Ureter (tissue), 1 donor: ENCODE data around the gene RAPGEF6. TPM values are rescaled to one million over a fixed set of nuclear protein-coding genes. Genes with fewer than 3 reads are reported as not detected.
"Not testable (repeated sequence)": the region's sequence is repeated elsewhere in the genome, so short reads cannot be mapped to it uniquely, and the experiment has no call there.

Experiments used
- DNase-seq: peaks from one replicate; pipeline ENCODE4 v3.0.0-alpha.2; 2020; ENCODE audit warnings: low spot score
- total RNA-seq: library from RNA; stranded (reverse); gene quantifications from one replicate; pipeline ENCODE4 v1.2.4, GENCODE V29; 2023
- donor health status: DM: yes; HTN: yes; CAD: no.

The RAPGEF6 gene
- total RNA-seq, 1 donor from 2014 or later: 30.7 TPM

DNA sequence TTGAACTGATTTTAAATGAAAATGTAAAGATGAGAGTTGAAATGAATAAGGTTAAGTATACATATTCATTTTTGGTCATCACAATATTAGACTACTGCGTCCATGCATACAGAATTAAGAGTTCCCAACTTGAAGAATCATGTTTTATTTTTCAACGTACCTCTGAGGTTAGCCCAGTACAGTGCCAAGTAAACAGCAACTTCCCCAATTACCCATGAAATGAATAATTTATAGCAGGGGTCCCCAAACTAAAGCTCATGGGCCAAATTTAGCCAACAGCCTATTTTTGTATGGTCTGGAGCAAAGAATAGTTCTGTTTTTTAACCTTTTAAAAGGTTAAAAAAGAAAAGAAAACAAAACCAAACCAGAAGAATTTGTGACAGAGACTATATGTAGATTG is 203.2 kb downstream of the RAPGEF6 start:
- no peak for DNase-seq

DNA sequence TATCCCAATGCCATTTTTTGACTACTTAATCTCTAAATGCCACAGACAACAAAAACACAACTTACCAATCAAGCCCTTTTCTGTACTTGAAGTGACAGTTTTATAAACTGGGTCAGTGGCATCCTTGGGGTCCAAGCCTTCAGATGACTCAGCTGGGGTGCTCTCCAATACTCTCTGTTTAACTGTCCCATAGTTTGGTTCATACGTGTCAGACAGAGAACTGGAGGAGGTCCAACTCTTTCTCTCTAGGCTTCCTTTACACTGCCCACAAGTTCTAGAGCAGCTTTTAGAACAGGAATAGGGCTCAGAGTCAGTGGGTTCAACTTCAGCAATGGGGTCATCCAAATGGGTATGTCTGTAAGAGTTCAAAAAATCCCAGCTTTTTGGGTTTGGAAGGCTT is 204.2 kb downstream of the RAPGEF6 start:
- DNase-seq: no peak

DNA sequence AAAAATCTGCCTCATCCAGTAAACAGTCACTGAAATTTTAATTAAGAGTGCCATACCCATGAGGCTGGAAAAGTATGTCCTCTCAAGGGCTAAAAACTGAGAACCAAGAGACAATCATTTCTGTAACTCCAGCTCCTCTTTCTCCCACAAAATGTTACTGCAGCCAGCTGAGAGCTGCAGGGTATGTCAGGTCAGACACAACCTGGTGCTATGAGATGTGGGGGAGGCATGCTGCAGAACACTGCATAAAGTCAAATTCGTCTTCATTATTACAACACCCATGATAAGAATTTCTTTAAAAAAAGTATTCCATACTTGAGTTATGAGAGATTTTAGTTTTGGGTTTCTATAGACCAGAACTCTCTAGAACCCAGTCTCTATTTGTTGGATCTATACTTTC is 209.0 kb downstream of the RAPGEF6 start:
- no peak for DNase-seq

DNA sequence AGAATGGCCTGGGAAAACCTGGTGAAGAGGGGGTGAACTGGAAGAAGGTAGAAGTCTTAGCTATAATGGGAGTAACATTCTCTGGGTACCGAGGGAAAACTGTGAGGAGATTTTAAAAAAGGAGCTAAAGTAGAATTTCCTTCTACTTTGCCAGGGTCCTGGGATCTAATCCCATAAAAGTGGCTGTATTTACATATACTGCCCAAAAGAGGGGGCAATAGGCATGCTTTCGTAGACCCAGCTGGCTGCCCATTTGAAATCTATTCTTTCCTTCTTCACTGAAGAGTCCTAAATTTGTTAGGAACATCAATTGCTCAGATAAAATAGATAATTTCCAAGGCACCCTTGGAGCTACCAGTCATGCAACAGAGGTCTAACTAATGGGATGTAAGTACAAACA is 212.0 kb downstream of the RAPGEF6 start:
- no peak for DNase-seq

DNA sequence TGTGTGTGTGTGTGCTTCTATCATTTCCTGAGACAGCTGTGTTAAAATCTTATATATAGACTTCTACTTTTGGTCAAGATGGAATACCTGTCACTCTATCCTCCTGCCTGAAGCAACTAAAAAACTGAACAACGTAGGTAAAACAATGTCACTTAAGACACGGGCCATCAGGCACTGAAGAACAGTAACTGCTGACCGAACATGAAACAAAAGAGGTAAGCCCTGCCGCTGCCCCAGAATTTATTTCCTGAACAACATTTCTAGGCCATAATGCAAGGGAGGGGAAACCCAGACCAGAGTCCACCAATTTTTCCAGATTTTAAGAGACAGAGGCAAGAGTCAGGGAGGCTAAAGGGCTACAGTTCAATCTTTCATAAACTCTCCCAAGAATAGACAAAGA is 215.2 kb downstream of the RAPGEF6 start:
- DNase-seq: no peak

DNA sequence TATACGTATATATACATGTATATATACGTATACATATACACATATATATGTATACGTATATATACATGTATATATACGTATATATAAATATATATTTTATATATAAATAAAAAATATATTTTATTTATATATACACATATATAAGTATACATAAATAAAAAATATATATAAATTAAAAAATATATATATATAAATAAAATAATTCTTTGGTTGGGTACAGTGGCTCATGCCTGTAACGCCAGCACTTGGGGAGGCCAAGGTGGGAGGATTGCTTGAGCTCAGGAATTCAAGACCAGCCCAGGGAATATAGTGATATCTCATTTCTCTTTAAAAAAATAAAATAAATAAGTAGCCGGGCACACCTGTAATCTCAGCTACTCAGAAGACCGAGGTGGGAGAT is 216.2 kb downstream of the RAPGEF6 start:
- DNase-seq: no peak

DNA sequence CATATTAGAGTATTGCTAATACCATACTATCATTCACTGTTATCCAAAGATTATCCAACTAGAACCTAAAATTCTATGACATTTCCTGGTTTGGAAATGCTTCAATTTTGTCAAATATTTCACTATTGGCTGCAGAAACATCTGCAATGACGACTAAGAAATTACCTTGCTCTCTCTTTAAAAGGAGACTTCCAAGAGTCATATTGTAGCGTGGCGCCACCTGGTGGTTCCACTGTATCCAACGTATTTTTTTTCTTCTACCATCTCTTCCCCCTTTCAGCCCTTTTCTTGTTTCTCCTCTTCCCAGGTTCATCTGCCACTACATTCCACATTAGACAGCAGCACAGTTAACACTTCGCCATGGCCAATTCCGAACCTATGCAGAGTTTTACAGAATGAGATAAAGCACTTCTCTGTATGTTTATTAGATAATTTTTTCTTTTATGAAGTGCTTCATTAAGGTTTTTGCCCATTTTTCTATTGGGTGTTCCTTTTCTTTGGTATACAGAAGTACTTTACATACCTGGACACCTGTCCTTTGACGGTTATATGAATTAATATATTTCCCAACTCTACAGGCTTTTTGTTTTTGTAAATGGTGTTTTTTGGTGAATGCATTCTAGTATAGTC is 217.7 kb downstream of the RAPGEF6 start:
- DNase-seq: peak; percentile 80

DNA sequence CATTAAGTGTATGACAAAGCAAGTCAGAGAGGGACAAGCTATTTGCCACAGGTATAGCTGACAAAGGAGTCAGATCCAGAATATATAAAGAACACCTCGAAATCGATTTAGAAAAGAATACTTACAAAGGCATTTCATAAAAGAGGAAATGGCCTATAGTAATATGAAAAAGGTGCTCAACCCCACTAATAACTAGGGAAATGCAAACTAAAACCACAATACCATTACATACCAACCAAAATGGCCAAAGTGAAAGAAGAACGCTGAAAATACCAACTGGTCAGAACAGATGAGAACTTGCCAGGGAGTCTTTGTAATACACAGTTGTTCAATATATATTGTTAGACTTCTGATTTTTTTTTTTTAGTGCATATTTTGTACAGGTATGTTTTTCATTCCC is 218.3 kb downstream of the RAPGEF6 start:
- no peak for DNase-seq

DNA sequence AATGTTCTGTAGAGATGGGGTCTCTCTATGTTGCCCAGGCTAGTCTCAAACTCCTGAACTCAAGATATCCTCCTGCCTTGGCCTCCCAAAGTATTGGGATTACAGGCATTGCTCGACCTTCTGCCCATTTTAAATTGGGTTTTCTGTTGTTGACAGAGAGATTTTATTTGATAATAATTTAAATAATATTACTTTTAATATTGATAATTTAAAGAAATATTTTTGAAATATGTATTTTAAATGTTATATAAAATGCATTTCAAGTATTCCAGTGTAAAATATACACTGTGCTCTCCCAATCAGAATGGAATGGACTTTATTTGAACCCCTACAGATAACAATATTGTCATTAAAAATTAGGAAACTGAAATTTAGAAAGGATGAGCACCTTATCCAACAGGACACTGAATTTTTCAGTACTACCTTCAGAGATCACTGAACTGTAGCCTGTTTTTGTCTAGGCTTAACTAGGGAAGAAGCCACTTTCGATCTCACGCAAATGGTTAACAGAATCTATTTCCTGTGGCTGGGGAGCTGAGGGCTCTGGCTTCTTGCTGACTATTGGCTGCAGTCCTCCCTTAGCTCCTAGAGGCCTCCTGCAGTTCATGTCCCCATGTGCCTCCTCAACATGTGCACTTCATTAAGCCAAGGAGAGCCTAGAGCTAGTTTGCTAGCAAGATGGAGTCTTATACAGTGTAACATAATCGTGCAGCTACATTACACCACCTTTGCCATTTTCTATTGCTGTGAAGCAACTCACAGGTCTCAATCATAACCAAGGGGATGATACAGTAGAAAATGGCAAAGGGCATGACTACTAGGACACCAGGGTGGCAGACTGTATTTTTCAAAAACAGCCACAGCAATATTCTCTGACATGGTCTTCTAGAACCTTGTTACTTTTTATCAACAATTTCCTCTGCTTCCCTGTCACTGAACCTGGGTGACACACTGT is 221.1 kb downstream of the RAPGEF6 start:
- no peak for DNase-seq

DNA sequence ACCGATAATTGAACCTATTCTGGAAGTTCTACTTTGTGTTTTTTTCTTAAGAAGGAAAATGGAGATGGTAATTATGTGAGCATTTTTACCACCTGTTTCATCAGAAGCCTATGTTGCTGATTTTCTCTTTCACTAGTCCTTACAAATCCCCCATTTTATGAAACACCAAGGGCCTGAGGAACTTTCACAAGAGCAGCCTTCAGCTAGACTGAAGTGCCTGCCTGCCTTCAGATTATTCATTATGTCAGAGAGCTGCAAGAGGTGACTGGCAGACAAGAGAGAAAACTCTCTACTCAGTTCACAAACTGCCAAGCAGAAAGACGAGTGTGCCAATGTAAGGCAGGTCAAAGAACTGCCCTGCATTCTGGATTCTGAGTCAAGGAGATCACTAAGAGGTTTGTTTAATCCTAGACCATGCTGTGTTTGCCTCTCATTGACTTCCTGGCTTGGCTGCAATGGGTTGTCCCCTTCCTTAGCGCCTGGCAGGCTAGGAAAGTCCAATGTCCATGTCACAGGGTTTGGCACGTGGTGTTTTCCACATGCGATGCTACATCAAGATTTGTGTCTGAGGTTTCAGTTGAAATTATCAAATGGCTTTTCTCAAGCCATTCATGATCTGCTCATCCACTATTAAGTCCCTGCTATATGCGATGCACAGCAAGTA is 227.9 kb downstream of the RAPGEF6 start:
- no peak for DNase-seq

DNA sequence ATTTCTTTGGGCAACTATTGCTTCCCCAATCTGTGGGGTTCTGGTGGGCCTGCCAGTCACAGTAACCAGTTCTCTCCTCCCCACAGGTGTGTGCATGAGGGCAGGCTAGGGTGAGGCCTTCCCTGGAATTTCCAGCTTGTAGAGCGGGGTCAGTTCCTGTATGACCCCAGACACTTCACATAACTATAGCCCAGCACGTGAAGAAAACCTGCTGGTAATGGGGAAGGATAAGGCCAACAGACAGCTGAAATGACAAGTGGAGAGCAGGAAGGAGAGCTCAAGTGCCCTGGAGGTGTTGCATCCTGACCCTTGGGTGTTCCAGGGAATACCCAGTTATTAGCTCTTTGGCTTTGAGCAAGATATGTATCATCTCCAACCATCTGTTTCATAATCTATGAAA is 229.0 kb downstream of the RAPGEF6 start:
- DNase-seq: no peak

DNA sequence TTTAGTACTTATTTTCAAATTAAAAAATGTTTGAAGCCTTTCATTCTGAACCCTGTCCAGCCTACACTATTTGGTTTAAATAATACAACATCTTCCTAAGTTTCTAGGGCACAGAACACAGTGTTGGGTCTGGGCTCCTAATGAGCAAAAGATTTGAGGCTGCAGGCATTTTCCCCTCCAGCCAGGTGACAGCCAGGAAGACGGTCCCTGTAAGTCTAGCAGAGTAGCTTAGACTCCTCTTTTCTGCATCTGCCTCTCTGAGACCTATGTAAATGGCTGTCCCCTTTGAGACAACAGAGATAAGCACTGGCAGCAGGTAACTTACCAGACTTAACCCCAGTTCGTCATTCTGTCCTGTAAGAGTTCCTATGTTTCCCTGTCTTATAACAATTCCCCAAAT is 229.4 kb downstream of the RAPGEF6 start:
- DNase-seq: no peak

DNA sequence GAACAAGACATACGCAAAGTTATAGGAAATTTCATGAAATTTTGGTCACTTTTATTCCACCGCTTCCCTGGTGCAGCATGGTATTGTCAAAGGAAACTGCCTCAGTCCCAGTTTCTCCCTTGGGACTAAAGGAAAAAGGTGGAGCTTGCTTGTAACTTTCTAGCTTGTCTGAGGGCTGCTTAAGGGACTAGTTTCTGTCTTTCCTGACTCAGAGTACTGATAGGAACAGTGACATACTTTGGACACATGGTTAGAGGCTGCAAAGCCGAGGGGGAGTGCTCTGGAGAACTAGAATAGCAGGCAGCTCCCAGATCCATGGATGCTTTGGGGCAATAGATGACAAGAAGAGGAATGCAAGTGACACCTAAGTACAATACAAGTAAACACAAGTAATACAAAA is 234.4 kb downstream of the RAPGEF6 start:
- no peak for DNase-seq

DNA sequence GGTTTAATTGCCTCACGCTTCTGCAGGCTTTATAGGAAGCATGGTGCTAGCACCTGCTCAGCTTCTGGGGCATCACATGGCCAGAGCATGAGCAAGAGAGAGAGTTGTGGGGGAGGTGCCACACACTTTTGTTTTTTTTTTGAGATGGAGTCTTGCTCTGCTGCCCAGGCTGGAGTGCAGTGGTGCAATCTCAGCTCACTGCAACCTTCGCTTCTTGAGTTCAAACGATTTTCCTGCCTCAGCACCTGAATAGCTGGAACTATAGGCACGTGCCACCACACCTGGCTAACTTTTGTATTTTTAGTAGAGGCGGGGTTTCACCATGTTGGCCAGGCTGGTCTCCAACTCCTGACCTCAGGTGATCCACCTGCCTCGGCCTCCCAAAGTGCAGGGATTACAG is 236.0 kb downstream of the RAPGEF6 start:
- not testable (repeated sequence) for DNase-seq

DNA sequence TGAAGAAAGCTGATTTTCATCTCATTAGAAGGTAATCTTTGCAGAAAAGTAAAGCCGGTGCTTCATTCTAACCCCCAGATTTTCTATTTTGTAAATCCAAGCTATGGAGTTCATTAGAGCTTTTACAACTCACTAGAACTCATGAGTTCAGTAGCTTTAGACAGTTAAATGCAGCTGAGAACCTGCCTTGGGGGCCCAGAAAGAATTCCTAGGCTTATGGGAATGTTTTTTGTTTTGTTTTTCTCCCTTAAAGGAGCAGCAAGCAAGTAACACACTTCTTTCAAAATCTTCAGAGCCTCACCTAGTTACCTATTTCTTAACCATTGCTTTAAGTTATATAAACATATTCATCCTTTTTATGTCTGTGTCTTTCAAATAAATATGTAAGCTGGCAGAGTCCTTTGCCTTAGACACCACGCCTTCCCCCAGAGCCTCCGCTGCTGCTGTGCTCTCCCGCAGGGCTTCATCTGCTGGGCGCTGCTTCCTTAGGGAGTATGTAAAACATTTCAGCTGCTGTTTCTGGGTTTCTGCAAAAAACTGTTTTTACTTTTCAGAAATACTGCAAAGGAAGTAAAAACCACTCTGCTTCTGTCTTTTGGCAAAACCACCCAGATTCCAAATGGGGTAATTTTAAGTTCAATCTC is 238.3 kb downstream of the RAPGEF6 start:
- DNase-seq: no peak

DNA sequence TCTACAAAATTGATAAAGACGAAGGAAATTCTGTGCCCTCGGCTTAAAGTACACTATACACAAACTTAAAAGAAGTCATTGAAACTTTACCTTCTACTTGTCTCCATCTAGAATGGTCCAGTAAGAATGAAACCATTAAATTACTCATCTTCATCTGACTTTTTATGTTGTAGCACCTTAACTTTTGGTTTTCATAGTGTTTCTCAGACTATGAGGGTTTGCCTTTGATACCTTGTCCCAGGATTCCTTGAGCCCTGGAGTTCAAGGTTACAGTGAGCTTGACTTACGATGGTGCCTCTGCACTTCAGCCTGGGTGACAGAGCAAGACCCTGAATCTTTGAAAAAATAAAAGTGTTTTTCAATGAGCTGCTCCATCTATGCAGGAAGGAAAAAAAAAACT is 239.0 kb downstream of the RAPGEF6 start:
- no peak for DNase-seq

DNA sequence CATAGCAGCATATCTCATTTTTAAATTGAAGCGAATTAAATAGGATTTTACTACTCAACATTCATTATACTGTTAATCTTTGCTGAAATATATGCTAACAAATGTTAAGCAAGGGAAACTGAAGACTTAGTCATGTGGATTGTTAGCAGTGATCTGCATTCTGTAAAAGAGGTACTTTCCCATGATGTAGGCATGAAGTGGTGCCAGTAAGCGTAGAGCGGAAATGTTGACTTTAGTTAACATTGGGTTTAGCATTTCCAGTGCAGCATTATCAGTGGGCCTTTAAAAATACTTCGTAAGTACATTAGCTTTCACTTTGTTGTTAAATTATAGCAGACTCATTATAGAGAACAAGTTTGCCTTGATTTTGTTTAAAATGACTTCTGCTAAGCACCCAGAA is 240.9 kb downstream of the RAPGEF6 start:
- DNase-seq: no peak

DNA sequence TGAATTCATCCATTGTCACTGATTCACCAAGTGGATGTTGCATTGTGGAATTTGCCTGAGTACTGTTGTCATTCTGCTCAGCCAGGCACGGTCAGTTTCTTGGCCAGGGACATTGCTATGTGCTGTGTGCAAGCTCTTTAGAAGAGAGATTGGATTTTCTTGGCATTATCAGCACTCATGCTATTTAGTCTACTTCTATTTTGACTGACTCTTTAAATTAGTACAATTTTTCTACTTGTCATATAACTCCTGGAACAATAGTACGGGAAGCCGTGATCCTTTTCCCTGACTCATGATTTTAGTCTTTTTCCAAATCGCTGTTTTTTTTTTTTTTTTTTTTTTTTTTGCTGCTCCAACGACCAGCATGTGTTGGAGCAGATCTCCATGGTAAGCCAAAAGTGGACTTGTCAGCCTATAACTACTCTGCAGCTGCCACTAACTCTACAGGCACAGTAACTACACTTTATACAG is 241.5 kb downstream of the RAPGEF6 start:
- DNase-seq: no peak

DNA sequence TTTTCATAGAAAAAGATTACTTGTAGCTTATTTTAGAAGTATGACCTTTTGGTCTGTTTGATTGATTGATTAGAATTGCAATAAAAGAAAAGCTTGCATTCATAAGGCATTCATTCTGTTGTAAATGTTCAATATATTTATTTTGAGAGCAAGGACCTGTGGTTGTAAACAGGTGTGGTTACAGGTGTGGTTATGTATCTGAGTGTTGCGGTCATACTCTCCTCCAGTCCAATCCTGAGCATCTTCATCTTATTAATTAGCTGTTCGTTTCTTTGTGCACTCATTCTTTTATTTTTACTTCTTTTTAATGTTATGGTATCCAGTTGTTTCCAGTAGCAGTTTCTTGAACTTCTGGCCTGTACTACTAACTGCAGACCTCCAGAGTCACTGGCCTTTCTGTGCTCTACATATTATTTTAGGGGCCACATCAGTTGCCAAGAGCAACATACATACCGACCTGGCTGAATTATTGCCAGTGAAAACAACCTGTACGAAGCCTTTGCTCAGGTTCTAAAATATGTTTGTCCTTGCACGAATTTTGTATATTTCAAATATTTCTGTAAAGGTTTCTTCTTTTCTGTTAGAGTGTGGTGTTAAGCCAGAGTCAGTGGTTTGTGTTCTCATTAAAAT is 242.4 kb downstream of the RAPGEF6 start:
- no peak for DNase-seq

DNA sequence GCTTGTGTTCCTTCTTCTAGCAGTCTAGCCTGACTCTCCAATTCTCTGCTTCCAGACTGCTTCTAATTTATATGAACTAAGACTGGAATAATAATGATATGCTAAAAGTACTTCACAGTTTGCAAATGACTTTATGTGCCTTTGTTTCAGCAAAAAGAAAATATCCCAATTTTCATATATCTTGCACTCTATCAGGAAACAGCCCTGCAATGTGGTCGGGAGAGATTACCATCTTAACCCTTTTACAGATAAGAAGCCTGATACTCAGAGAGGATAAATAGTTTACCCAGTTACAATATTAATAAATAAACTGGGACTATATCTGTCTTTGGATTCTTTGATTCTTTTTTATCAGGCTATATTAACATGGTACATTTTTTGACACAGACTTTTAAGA is 245.2 kb downstream of the RAPGEF6 start:
- DNase-seq: no peak

DNA sequence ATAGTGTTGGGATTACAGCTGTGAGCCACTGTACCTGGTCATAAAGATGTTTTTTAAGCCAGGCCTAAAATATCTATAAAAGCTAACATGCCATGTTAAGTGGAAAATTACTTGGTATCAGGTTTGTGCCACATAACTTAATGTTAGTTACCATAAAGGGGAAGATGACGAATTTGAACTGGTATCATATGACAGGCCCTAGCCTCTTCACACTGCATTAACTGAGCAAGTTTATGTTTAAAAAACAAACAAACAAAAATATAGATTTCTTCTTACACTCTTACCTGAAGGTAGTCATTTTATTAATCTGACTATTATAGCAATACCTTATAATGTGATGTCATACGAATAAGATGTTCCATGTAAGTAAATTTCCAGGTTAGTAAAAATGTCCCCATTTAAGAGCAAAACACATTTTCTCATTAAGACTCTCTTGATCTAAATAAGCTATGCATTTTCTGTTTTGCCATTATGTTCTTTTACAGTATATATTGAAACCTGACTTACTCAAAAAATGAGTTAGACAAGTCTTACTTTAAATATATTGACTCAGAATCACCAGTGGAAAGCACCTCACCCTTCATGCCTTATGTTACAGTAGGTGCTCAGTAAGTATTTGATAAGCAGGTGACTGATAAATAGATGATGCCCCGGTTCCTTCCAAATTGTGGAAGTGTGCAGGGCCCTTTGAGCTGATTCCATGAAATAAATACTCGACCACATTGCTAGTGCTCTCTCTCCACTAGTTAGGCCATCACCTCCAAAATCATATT is 245.7 kb downstream of the RAPGEF6 start:
- DNase-seq: no peak
